ENCODE results near the gene WNT3A.

Gene WNT3A

DNA sequence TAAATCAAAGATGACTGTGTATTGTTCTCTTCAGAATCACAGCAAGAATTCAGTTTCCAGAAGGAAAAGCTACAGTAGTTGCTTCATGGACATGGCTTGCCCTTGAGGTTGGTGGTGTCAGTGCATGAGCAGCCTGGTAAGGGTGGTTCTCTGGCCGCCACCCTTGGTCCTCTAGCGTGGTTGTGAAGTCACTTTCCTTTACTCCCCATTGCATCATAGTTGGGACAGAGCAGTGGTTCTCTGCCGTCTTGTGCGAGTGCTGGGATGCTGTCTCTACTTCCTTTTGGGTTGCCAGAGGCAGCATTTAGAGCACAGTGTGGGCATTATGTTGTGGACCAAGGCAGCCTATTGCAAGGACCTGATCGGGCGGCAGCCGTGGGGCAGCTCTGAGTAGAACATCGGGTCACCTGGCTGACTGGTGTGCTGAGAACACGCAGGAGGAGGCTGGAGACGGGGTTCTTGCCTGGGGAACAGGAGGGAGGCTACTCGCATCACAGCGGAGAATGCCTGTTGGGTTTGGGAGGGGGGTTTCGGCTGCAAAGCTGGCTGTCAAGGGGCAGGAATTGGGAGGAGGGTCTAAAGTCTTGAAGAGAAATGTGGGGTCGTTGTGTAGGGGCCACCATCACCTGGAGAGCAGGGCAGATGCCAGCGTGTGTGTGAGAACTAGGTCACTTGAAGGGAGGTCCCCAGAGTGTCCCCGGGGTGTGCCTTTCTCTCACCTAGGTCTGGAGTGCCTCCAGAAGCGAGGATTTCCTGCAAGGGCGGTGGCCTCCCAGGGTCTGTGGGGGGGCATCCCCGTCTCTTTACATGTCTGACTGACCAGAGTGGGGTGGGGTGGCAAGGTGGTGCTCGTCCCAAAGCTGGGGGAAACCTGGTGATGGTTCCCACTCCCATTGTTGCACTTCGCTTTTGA is 82.0 kb downstream of the WNT3A start:
- no peak for DNase-seq

DNA sequence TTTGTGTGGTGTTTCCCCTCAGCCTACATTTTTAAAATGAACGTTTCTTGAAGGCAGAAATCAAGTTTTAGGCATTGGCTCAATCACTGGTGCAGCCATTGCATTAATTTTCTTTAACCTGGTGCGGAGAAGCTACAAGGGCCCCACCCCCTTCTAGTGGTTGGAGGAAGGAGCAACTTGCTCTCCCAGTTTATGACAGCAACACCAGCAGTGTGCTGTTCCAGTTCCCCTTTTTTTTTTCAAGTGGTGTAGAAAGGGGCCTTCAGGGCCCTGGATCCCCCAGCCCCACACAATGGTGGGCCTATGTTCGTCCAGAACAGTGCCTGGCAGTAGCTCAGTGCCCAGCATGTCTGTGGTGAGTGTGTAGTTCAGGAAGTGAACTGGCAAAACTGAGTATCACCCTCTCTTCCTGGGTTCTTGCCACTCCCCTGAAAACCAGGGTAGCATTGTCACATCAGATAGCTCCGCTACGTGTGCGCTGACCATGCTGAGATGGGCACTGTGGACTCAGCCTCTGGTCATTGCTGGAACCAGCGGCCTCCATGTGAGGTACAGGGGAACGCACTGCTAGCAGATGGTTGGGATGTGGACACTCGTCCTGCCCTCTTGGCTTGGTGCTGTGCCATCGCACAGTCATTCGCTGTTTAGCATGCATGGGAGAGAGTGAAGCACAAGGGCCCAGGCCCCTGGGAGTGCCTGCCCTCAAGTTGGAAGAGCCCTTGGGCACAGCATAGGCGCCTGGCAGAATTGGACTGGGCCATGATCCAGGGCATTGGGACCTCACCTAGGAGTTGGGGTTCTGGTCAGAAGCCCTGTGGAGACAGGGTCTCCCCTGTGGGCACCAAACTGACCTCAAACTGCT is 83.0 kb downstream of the WNT3A start:
- no peak for DNase-seq

GRCh38 chr1:228090613-228091081 is 83.8 kb downstream of the WNT3A start:
- DNase-seq, result no peak

- no peak for DNase-seq
Observed at GRCh38 chr1:228091084-228091483, 84.3 kb downstream of the WNT3A start.

- DNase-seq, result no peak
Observed at GRCh38 chr1:228092342-228093049, 85.7 kb downstream of the WNT3A start.

- no peak for DNase-seq
Observed at GRCh38 chr1:228093050-228093906, 86.5 kb downstream of the WNT3A start.

DNA sequence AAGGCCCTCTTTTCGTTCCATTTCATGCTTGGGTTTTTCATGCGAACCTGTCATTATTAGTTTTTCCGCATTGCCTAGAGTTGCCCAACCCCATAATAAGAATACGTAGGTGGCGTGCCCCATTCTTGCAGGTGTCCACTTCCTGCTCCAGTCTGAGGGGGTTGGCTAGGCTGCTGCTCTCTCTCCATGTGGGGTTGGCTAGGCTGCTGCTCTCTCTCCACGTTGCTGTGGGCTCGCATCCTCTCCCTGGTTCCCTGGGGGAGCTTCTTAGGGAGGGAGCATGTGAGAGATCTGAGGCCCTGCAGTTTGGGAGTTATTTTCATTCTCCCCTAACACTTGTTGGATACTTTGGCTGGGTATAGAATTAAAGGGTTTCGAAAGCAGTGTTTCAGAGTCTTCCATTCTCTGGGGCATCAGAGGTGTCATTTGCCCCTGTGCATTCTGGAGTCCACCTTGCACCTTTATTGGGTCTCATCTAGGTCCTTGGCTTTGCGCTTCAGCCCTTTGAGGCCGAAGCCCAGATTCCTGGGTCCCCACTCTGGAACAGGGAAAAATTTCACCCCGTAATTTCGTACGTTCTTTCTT is 87.7 kb downstream of the WNT3A start:
- DNase-seq, result no peak

GRCh38 chr1:228095161-228095560 is 88.4 kb downstream of the WNT3A start:
- DNase-seq, result no peak

DNA sequence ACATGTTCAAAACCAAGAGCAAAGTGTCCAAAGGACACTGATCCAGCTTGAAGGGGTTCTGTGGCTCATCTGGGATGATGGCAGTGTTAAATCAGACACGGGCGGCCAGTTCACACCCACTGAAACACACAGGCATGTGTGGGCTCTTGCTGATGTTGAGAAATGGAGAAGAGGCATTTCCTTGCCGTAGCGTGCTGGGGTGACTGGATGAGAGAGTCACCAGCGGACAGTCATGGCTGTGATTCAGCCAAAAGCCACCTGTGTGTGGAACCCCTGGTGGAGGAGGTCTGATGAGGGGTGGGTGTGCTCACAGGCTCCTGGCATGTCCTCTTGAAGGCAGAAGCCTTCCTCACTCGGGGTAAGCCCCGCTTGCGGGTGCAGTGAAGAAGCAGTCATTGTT is 89.1 kb downstream of the WNT3A start:
- no peak for DNase-seq

DNA sequence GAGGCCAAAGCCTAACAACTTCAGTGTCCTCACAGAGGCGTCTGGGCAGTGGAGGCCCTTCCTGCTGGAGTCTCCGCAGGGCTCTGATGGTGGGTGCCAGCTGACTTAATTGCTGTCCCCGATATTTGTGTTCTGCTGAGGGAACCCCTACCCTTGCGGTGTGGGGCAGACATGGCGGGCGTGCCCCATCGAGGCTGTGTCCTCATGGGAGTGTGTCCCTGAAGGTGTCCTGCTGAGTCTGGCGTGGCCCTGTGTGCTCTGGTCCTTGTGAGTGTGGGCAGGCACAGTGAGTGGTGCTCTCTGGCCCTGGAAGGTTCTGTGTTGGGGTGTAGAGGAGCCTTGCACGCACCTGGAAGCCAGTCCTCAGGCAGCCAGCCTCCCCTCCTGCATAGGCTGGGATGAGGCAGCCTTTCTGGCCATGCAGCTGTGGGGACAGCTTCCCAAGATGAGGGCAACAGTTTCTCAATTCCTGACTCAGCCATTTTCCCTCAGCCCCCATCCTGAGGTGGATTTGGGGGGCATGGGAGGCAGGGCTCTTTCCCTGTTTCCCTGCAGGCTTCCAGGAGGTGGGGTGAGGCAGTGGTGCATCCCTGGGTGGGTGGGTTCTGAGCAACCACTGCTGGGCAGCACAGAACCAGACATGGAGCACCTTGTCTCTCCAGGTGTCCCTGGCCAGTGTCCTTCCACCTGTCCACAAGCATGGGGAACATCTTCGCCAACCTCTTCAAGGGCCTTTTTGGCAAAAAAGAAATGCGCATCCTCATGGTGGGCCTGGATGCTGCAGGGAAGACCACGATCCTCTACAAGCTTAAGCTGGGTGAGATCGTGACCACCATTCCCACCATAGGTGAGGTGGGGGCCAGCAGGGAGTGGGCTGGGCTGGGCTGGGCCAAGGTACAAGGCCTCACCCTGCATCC is 89.9 kb downstream of the WNT3A start:
- DNase-seq, result no peak

DNA sequence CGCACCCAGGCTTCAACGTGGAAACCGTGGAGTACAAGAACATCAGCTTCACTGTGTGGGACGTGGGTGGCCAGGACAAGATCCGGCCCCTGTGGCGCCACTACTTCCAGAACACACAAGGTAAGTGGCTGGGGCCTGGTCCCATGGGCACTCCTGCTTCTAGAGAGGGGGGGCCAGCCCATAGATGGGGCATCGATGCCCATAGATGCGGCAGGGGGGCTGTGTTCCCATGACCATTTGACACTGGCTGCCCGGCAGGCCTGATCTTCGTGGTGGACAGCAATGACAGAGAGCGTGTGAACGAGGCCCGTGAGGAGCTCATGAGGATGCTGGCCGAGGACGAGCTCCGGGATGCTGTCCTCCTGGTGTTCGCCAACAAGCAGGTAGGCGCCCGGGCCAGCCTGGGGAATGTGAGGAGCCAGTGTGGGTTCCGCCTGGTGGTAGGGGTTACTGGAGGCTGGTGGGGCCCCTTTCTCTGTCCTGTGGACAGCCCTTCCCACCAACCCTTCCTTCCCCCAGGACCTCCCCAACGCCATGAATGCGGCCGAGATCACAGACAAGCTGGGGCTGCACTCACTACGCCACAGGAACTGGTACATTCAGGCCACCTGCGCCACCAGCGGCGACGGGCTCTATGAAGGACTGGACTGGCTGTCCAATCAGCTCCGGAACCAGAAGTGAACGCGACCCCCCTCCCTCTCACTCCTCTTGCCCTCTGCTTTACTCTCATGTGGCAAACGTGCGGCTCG is 90.7 kb downstream of the WNT3A start:
- DNase-seq, result no peak

- no peak for DNase-seq
Observed at GRCh38 chr1:228098323-228098931, 91.6 kb downstream of the WNT3A start.

- no peak for DNase-seq
Observed at GRCh38 chr1:228099331-228099732, 92.5 kb downstream of the WNT3A start.

- no peak for DNase-seq
Observed at GRCh38 chr1:228100822-228101613, 94.2 kb downstream of the WNT3A start.

GRCh38 chr1:228101614-228101993 is 94.8 kb downstream of the WNT3A start:
- no peak for DNase-seq

DNA sequence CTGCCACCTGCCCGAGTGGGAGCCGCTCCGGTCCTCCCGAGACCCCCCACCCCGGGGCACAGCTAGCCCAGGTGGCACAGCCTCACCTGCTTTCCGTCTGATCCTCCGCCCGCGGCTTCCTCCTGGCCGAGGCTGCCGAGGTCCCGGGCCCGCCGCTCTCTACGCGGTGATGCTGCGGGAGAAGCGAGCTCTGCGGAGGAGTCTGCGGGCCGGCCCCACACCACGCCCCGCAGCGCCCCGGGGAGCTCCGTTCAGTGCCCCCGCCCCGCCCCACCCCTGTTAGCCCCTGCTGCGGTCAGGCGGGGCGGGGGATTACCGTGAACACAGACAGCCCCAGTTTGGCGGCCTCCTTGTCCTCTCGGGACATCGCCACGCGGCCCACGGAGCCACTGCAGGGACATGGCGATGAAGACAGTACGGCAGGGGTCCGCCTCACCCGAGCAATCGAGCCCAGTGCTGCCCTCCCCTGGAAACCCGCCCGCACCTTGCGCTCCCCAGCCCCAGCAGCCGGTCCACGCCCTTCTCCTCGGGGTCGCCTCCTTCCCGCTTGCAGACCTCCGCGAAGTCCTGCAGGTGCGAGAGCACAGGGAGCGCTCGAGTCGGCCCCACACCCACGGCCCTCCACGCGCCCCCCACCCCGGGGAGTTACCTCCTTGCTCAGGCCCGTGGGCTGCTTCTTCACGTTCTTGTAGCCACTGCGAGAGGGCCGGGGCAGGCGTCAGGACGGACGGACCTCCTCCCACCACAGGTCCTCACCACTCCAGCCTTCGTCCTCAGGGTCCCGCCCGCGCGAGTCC is 95.4 kb downstream of the WNT3A start:
- no peak for DNase-seq

DNA sequence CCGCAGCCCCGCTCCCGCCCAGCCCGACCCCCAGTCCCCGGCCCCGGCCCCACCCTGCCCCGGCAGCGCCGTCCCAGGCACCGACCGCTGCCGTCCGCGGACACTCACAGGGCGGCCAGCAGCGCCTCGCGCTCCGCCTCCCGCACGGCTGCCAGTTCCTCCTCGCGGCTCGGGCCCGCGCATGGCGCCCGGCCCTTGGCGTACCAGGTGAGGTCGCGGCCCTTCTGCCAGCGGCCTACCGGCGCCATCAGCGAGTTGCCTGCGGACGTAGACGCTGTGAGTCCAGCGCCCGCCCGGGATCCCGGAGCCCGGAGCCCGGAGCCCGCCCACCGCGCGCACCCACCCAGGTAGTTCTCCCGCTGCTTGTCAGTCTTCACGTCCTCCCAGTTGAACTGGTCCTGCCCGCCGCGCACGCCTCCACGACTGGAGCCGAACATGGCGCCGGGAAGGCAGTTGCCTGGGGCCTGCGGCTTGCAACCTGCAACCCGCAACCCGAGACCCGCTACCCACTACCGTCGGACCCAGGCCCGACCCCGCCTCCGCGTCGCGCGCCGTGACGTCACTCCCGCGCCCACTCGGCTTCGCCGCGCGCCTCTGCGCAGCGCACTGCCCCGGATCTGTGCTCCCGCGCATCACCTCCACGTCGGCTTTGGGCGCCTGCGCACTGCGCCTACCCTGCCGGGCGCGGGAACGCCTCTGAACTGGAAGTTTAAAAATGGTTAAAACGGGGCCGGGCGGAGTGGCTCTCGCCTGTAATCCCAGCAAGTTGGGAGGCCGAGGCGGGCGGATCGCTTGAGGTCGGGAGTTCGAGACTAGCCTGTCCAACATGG is 96.2 kb downstream of the WNT3A start, which contains the start of gene C1orf35:
TSS of gene C1orf35 (minus strand) at position 535 of the 830 bp plus-strand sequence. CDS start at position 437, 98 bp downstream.
- peak; percentile 60 for DNase-seq

All from NCI-H748 treated with DMSO at 0.1 percent for 48 hours (cell line).